GM18517 (cell line): ENCODE results near the gene HPGD.
"Not testable (repeated sequence)": the region's sequence is repeated elsewhere in the genome, so short reads cannot be mapped to it uniquely, and the experiment has no call there.

Experiments
- ATAC-seq: cut with Tn5 transposase; IDR thresholded peaks from one replicate; pipeline ENCODE4 v1.9.1; 2021; ENCODE audit warnings: mild to moderate bottlenecking, moderate library complexity; ENCODE audit not compliant: unreplicated experiment

Gene HPGD

GRCh38 chr4:174528226-174528625, 5.9 kb upstream of the HPGD start:
- ATAC-seq: no peak

GRCh38 chr4:174526731-174527130, 4.4 kb upstream of the HPGD start:
- no peak for ATAC-seq

GRCh38 chr4:174524242-174524641, 2.0 kb upstream of the HPGD start:
- no peak for ATAC-seq

GRCh38 chr4:174523025-174523693, 871 bp upstream of the HPGD start:
- no peak for ATAC-seq

- ATAC-seq: peak; percentile 34
Measured at GRCh38 chr4:174521800-174522182, 497 bp downstream of the HPGD start.

- no peak for ATAC-seq
Measured at GRCh38 chr4:174520660-174521059, 1.6 kb downstream of the HPGD start.

- ATAC-seq: no peak
Measured at GRCh38 chr4:174517502-174518445, 4.5 kb downstream of the HPGD start.

GRCh38 chr4:174516794-174517193, 5.5 kb downstream of the HPGD start:
- no peak for ATAC-seq

GRCh38 chr4:174516345-174516744, 5.9 kb downstream of the HPGD start:
- ATAC-seq: no peak

GRCh38 chr4:174512745-174513144, 9.5 kb downstream of the HPGD start:
- ATAC-seq: no peak

- no peak for ATAC-seq
Measured at GRCh38 chr4:174505892-174506291, 16.4 kb downstream of the HPGD start.

- no peak for ATAC-seq
Measured at GRCh38 chr4:174505007-174505406, 17.3 kb downstream of the HPGD start.

- no peak for ATAC-seq
Measured at GRCh38 chr4:174503079-174503715, 19.1 kb downstream of the HPGD start.

- ATAC-seq: no peak
Measured at GRCh38 chr4:174496631-174497432, 25.5 kb downstream of the HPGD start.

- no peak for ATAC-seq
Measured at GRCh38 chr4:174495626-174496025, 26.7 kb downstream of the HPGD start.

- no peak for ATAC-seq
Measured at GRCh38 chr4:174494726-174495125, 27.6 kb downstream of the HPGD start.

- ATAC-seq: no peak
Measured at GRCh38 chr4:174494146-174494545, 28.1 kb downstream of the HPGD start.

GRCh38 chr4:174490451-174490961, 31.8 kb downstream of the HPGD start:
- ATAC-seq: no peak

GRCh38 chr4:174488368-174488767, 33.9 kb downstream of the HPGD start:
- not testable (repeated sequence) for ATAC-seq

GRCh38 chr4:174485025-174485424, 37.3 kb downstream of the HPGD start:
- ATAC-seq: no peak

GRCh38 chr4:174483792-174484191, 38.5 kb downstream of the HPGD start:
- no peak for ATAC-seq
